SJCRH30 (cell line): ENCODE results near the gene SUGCT. TPM values are rescaled to one million over a fixed set of nuclear protein-coding genes. Genes with fewer than 3 reads are reported as not detected.

Experiments used
- DNase-seq, 2 experiments: peaks; one replicate each; pipeline ENCODE4 v3.0.0-alpha.2; 2015 to 2020
- H3K27ac ChIP-seq: fragments of 250-450 bp; sonication (Bioruptor Pico); 2 replicates; pipeline ENCODE4 v1.5.1; 2020; ENCODE audit warnings: mild to moderate bottlenecking, moderate library complexity
- H3K27me3 ChIP-seq: fragments of 250-450 bp; sonication (Bioruptor Pico); 2 replicates; pipeline ENCODE4 v1.5.1; 2020; ENCODE audit warnings: mild to moderate bottlenecking, moderate library complexity
- H3K36me3 ChIP-seq: fragments of 250-450 bp; sonication (Bioruptor Pico); 2 replicates; pipeline ENCODE4 v1.5.1; 2020; ENCODE audit warnings: mild to moderate bottlenecking, moderate library complexity
- H3K4me1 ChIP-seq: fragments of 250-450 bp; sonication (Bioruptor Pico); 2 replicates; pipeline ENCODE4 v1.5.1; 2020; ENCODE audit warnings: mild to moderate bottlenecking, moderate library complexity
- H3K4me3 ChIP-seq: fragments of 250-450 bp; sonication (Bioruptor Pico); 2 replicates; pipeline ENCODE4 v1.5.1; 2020; ENCODE audit warnings: mild to moderate bottlenecking, moderate library complexity
- H3K9me3 ChIP-seq: fragments of 250-450 bp; sonication (Bioruptor Pico); replicated peaks from 2 replicates; pipeline ENCODE4 v1.5.1; 2020; ENCODE audit warnings: mild to moderate bottlenecking, moderate library complexity
- total RNA-seq: library from RNA; depleted of rRNA; stranded (reverse); fragments of >200 nt; shearing (Covaris generic); gene quantifications from 2 replicates; pipeline ENCODE4 v1.2.3, GENCODE V29; 2014

SUGCT gene
- total RNA-seq, 1 experiment from 2014 or later, result 4.8 TPM

GRCh38 chr7:40811666-40812065 is 676.9 kb downstream of the SUGCT start:
- Histone ChIP-seq H3K9me3 (no peaks in the 10 kb centered on the region), H3K4me1 (no peaks in the 10 kb centered on the region), H3K4me3 (no peak overlapping the region), H3K27me3 (no peaks in the 10 kb centered on the region), H3K27ac (no peak overlapping the region), H3K36me3 (no peaks in the 10 kb centered on the region)
- no peak for DNase-seq

DNA sequence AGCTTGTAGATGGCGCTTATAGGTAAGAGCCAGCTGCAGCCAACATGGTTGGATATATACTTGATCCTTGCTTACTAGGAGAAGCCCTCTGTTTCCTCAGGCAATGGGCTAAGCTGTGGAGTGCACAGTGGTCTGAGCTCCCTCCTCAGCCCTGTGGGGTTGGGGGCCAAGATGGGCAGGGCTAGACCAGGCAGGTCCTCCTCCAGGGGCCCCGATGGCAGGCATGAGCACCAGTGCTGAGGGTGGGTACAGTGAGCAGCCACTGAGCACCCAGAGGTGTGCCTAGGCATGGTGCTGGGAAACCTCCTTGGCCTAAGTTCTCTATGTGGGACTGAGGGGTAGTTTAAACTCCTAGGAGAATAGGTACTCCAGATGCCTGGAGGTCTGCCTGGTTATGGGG is 680.2 kb downstream of the SUGCT start:
- H3K27me3 ChIP-seq, result no peaks in the 10 kb centered on the region
- no peak overlapping the region for H3K27ac ChIP-seq
- no peaks in the 10 kb centered on the region for H3K9me3 ChIP-seq
- no peak for DNase-seq
- no peaks in the 10 kb centered on the region for H3K4me1 ChIP-seq
- H3K36me3 ChIP-seq, result no peaks in the 10 kb centered on the region
- H3K4me3 ChIP-seq, result no peak overlapping the region

- Histone ChIP-seq H3K9me3 (no peaks in the 10 kb centered on the region), H3K4me1 (no peaks in the 10 kb centered on the region), H3K36me3 (no peaks in the 10 kb centered on the region), H3K27ac (no peak overlapping the region), H3K27me3 (no peaks in the 10 kb centered on the region), H3K4me3 (no peak overlapping the region)
- DNase-seq, result no peak
Measured at GRCh38 chr7:40815512-40815911, 680.7 kb downstream of the SUGCT start.

GRCh38 chr7:40822861-40823260 is 688.1 kb downstream of the SUGCT start:
- no peaks in the 10 kb centered on the region for H3K36me3 ChIP-seq
- H3K4me1 ChIP-seq, result no peaks in the 10 kb centered on the region
- no peak overlapping the region for H3K4me3 ChIP-seq
- no peaks in the 10 kb centered on the region for H3K9me3 ChIP-seq
- DNase-seq, result no peak
- no peaks in the 10 kb centered on the region for H3K27me3 ChIP-seq
- H3K27ac ChIP-seq, result no peak overlapping the region

GRCh38 chr7:40824461-40824860 is 689.7 kb downstream of the SUGCT start:
- H3K27ac ChIP-seq, result no peak overlapping the region
- DNase-seq, result no peak

GRCh38 chr7:40826411-40827221 is 691.8 kb downstream of the SUGCT start:
- H3K4me1 ChIP-seq, result no peaks in the 10 kb centered on the region
- no peaks in the 10 kb centered on the region for H3K9me3 ChIP-seq
- no peak for DNase-seq
- no peak overlapping the region for H3K4me3 ChIP-seq
- no peak overlapping the region for H3K27ac ChIP-seq
- H3K36me3 ChIP-seq, result no peaks in the 10 kb centered on the region
- H3K27me3 ChIP-seq, result no peaks in the 10 kb centered on the region; the same call in 1 of the 2 replicates

More at GRCh38 chr7:40824461-40824860, 689.7 kb downstream of the SUGCT start:
- Histone ChIP-seq H3K4me3 (no peak overlapping the region), H3K27me3 (no peaks in the 10 kb centered on the region), H3K9me3 (no peaks in the 10 kb centered on the region), H3K4me1 (no peaks in the 10 kb centered on the region), H3K36me3 (no peaks in the 10 kb centered on the region)

- no peak overlapping the region for H3K27ac ChIP-seq
- no peaks in the 10 kb centered on the region; the same call in 1 of the 2 replicates for H3K27me3 ChIP-seq
- DNase-seq, result peak in 1 of 2 experiments; percentile 33
- no peaks in the 10 kb centered on the region for H3K4me1 ChIP-seq
- H3K9me3 ChIP-seq, result no peaks in the 10 kb centered on the region
- no peak overlapping the region for H3K4me3 ChIP-seq
- no peaks in the 10 kb centered on the region for H3K36me3 ChIP-seq
Measured at GRCh38 chr7:40827222-40828085, 692.6 kb downstream of the SUGCT start.

DNA sequence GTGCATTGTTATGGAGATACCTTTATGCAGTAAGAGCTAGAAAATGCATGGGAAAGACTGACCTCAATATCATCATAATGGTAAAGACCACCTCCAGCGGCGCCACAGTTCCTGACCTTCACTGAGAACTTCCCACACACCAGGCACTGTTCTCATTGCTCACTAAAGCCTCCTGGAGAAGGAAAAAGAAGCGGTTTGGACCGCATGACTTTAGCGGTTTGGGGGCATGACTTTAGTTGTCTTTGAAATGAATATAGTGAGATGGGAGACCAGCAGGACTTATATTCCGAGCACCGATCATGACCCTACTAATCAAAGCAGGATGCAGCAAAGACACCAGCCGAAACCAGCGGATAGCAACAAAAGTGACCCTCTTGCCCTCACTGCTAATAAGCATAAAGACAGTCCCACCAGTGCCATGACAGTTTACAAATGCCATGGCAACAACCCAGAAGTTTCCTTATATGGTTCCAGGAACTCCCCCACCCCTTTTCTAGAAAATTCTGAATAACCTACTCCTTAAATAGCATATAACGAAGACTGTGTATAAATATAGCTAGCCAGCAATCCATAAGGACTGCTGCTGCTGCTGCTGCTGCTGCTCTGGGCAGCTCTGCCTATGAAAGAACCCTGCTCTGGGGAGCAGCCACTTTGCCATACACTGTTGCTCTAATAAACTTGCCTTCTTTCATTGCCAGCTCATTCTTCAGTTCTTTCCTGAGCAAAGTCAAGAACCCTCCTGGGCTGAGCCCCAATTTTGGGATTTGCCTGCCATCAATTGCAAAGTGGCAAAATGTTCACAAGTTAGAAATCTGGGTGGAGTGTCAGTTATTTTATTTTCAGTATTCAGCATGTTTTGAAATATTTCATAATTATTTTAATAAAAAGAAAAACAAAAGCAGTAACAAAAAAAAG is 694.1 kb downstream of the SUGCT start:
- Histone ChIP-seq H3K36me3 (no peaks in the 10 kb centered on the region), H3K9me3 (no peaks in the 10 kb centered on the region), H3K4me3 (no peak overlapping the region), H3K4me1 (no peaks in the 10 kb centered on the region), H3K27ac (no peak overlapping the region), H3K27me3 (no peaks in the 10 kb centered on the region; the same call in 1 of the 2 replicates)
- no peak for DNase-seq

- H3K27ac ChIP-seq, result no peak overlapping the region
- H3K4me1 ChIP-seq, result no peaks in the 10 kb centered on the region
- no peaks in the 10 kb centered on the region for H3K9me3 ChIP-seq
- no peak overlapping the region for H3K4me3 ChIP-seq
- H3K36me3 ChIP-seq, result no peaks in the 10 kb centered on the region
- no peak for DNase-seq
- no peaks in the 10 kb centered on the region; the same call in 1 of the 2 replicates for H3K27me3 ChIP-seq
Measured at GRCh38 chr7:40833191-40833887, 698.5 kb downstream of the SUGCT start.

DNA sequence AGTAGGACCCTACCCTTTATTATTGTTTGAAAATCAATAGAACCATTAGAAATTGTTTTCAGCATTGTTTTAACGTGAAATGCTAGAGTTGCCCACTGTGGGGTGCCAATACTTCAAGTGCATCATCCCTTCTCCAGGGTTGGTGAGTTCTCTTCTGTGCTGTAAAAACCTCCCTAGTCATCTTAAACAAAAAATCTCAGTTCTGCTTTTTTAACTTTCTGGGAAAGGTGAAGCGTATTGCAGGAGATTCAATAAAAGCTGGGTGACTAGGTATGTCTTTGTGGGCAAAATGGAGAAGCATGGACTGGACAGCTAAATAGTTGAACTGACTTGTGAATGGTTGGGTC is 699.1 kb downstream of the SUGCT start:
- Histone ChIP-seq H3K27me3 (no peaks in the 10 kb centered on the region; the same call in 1 of the 2 replicates), H3K27ac (no peak overlapping the region), H3K4me3 (no peak overlapping the region), H3K36me3 (no peaks in the 10 kb centered on the region), H3K9me3 (no peaks in the 10 kb centered on the region), H3K4me1 (no peaks in the 10 kb centered on the region)
- no peak for DNase-seq

DNA sequence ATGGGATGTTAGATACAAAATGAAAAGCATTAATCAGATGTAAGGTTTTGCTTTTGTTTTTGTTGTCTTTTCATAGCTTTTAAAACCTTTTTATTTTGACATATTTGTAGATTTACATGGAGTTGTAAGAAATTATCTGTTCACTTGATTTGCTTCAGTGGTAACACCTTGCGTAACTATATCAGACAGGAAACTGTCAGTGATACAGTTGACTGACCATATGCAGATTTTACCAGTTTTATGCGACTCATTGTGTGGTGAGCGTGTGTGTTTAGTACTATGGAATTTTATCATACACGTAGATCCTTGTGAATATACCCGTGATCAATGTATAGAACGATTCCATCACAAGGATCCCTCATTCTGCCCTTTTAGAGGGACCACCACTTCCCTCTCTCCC is 701.4 kb downstream of the SUGCT start:
- Histone ChIP-seq H3K4me3 (no peak overlapping the region), H3K9me3 (no peaks in the 10 kb centered on the region), H3K36me3 (no peaks in the 10 kb centered on the region), H3K4me1 (no peaks in the 10 kb centered on the region), H3K27me3 (no peaks in the 10 kb centered on the region), H3K27ac (no peak overlapping the region)
- DNase-seq, result no peak

DNA sequence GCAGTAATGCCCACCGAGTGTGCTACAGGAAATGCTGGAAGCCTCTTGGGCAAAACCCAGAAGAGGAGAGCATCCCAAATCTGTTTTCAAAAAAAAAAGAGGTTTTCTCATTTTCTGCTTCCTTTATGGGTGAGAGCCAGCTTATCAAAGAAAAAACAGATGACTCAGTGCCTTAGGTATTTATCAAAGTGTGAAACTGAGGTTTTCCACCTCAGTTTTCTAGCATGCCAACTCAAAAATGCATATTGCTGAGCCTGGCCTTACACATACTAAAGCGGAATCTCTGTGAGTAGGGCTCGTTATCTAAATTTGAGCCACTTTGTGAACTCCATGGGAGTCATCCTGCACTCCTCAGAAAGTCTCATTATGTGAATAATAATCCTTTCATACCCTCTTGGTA is 705.1 kb downstream of the SUGCT start:
- DNase-seq, result no peak
- H3K4me3 ChIP-seq, result no peak overlapping the region
- no peaks in the 10 kb centered on the region for H3K9me3 ChIP-seq
- no peaks in the 10 kb centered on the region for H3K27me3 ChIP-seq
- H3K36me3 ChIP-seq, result no peaks in the 10 kb centered on the region
- no peak overlapping the region for H3K27ac ChIP-seq
- no peaks in the 10 kb centered on the region for H3K4me1 ChIP-seq

- DNase-seq, result no peak
- no peak overlapping the region for H3K27ac ChIP-seq
- H3K9me3 ChIP-seq, result no peaks in the 10 kb centered on the region
- H3K36me3 ChIP-seq, result no peaks in the 10 kb centered on the region
- no peaks in the 10 kb centered on the region for H3K27me3 ChIP-seq
- no peak overlapping the region for H3K4me3 ChIP-seq
- H3K4me1 ChIP-seq, result no peaks in the 10 kb centered on the region
Measured at GRCh38 chr7:40840990-40841389, 706.2 kb downstream of the SUGCT start.

DNA sequence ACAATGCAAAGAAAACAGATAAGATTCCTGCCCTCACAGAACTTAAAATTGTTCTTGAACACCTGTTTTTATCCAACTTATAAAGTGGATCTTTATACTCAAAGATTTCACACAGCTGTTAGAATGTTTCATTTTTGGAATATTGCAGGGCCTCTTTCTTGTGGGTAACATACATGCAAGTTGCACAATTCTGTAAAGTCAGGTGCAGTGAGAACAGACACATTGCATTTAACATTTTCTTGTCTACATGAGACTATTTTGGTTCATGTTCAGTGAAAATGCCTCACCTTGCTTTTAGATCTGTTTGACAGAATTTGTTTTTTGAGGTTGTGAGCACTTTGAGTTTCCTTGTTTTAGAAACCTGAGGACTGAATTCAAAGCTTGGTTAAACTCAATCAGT is 707.8 kb downstream of the SUGCT start:
- no peaks in the 10 kb centered on the region for H3K4me1 ChIP-seq
- no peaks in the 10 kb centered on the region for H3K27me3 ChIP-seq
- no peak overlapping the region for H3K4me3 ChIP-seq
- H3K36me3 ChIP-seq, result no peaks in the 10 kb centered on the region
- no peaks in the 10 kb centered on the region for H3K9me3 ChIP-seq
- no peak overlapping the region for H3K27ac ChIP-seq
- DNase-seq, result no peak
